Stimulated activated CD4-positive, alpha-beta T cell treated with anti-CD3 and anti-CD28 coated beads, Interleukin-4, amount 100 ng/mL, for 48 hours (primary cell): ENCODE measurements around the gene CACNA2D3.

Source experiments
- DNase-seq, 2 donors: peaks; one replicate each; pipeline ENCODE4 v3.0.0-alpha.2; 2020; ENCODE audit warnings: low read depth in 2 of 2

Gene CACNA2D3

GRCh38 chr3:54878145-54878544, 755.8 kb downstream of the CACNA2D3 start:
- DNase-seq: no peak

- DNase-seq: no peak
Observed at GRCh38 chr3:54882129-54882833, 759.9 kb downstream of the CACNA2D3 start.

GRCh38 chr3:54888162-54888561, 765.8 kb downstream of the CACNA2D3 start:
- no peak for DNase-seq

DNA sequence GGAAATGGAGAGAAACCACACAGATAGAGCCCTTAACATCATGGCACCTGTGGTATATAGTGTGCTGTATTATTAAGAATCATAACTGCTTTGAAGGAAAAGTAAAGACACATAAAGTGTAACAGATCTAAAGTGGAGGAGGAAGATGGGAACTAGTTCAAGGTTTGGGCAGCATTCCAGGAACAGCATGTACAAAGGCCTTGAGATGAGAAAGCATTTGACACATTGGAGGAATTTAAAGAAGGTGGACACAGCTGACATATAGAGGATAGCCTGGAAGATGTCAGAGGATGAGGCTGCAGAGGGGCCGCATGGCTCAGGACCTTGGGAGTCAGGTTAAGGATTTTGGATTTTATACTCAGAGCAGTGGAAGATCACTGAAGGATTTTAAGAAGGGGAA, 766.5 kb downstream of the CACNA2D3 start:
- no peak for DNase-seq

- DNase-seq: no peak
Observed at GRCh38 chr3:54889731-54890130, 767.4 kb downstream of the CACNA2D3 start.

DNA sequence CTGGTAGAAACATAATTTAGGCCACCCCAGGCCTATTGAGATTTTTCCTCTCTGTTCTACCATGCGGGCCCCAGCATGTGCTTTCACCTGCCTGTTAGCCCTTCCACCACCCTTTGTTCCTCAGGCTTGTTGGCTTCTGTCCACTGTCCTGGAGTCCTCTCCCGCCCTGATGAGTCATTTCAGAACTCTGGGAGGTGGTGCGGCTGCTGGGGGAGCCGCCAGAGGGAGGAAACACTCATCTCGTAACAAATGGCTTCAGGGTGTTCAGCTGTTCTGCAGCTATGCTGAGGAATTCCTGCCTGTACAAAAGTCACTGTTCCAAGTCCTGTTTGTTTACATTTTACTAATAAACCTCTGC, 769.2 kb downstream of the CACNA2D3 start:
- DNase-seq: no peak

GRCh38 chr3:54892168-54892567, 769.8 kb downstream of the CACNA2D3 start:
- DNase-seq: no peak

DNA sequence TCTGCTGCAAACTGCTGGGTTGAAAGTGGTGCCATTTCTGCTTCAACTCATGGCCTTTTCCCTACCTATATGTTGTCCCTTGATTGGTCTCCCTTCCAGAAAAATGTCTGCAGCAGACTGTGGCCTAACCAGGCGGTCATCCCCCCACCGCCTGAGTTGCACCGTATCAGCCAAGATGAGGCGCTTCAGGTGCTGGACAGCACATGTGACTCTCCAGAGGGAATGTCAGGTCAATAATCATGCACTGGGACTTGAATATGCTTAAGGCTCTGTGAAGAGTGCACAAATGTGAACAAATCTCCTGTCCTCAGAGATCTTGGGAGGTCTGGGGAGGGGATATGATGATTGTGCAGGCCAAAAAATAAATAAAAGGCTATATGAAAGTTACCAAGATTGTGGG, 773.3 kb downstream of the CACNA2D3 start:
- DNase-seq: no peak

GRCh38 chr3:54897028-54897711, 774.8 kb downstream of the CACNA2D3 start:
- no peak for DNase-seq

- DNase-seq: no peak
Observed at GRCh38 chr3:54899273-54899672, 776.9 kb downstream of the CACNA2D3 start.

DNA sequence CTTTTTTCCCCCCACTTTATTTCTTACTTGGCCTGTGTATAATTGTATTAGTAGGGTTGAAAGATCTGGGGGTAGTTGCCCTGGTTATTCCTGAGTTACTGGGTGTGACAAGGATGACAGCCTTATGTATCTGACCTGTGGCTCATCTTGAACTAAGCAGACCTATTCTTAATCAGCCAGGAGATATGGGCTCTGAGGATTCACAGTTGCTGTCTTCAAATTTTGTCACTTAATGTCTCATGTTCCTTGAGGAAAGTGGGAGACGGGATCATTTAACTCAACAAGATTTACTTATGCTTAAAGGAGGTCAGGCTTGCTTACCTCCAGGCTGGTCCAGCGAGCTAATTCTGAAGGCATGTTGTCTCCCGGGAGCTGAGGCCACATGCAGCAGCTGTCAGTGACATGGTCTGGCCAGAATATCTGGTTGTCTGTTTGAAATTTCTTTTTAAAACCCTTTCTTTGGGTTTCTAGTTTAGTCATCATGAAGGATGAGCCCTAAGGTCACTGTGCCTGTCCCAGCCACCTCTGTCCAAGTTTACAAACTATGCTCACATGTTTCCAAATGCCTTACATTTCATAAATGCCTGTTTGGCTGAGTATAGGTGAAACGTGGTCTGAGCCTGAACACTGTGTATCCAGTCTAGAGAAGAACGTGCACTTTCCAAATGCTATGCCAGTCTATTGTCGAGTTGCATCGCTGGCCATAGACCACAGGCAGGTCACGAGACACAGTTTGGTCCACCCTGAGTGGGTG, 778.7 kb downstream of the CACNA2D3 start:
- DNase-seq: no peak

DNA sequence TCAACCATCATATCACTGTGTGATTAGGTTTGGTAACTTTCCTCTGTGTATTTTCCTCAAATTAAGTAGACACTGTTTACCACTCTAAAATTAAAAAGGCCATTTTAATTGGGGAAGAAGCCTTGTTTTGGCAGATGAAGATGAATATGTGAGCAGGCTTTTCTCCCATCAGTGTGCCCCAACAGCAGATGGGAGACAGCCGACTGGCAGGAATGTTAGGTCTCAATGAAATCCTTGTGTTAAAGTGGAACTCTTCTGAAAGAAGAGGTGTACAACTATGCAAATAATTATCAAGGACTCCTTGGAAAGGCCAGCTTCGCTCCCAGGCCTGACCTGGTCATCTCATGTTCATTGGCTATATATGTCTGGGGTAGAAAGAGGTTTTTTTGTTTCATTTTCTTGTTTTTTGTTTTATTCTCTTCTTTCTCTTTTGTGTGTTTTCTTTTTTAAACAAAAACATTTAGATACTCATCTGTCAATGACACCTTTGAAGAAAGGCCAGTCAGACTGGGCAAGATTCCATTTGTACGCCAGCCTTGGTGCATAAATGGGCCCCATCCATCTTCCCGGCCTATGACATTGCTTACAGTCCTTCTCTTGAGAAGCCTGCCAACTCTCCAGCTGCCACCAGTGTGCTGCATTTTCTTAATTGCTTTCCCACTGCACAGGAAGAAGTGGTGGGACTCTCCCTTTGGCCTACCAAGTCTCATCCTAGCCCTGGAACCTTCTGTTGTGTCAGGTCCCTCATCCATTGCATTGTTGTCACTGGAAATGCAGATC, 779.7 kb downstream of the CACNA2D3 start:
- DNase-seq: no peak

DNA sequence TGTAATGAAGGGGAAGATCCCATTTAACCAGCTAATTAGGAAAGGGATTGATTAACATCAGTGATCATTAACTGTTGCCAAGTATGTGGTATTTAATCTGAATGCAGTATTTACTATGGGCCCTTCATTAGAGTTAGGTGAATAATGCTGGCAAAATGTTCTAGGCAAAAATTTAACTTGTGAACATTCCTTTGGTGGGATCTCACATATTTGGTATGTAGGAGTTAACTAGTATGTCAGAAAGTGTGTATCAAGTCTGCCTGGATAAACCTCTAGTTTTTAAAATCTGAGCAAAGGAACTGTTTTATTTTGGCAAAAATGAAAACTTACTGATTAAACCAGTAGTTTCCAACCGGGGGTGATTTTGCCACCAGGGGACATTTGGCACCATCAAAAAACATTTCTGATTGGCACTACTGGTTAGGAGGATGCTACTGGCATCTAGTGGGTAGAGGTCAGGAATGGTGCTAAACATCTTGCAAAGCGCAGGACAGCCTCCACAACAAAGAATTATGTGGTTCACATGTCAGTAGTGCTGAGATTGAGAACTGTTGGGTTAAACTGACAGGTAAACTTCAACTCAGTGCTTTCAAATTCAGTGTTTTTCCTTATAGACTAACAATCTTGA, 783.0 kb downstream of the CACNA2D3 start:
- DNase-seq: no peak

DNA sequence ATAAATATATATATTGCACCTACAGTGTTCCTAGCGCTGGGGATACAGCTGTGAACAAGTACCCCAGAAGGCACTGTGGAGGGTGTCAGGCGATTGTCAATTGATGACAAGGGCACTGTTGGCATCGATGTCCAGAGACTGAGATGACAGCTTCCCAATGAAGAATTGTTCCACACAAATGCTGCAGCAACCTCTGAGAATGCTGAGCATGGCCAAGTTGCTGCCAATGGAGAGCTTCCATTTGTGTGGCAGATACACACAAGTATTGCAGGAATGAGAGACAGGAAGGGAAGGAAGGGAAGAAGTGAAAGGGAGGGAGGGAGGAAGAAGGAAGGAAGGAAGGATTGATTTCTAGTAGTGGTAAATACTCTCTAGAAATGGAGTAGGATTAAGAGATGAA, 783.6 kb downstream of the CACNA2D3 start:
- DNase-seq: no peak

DNA sequence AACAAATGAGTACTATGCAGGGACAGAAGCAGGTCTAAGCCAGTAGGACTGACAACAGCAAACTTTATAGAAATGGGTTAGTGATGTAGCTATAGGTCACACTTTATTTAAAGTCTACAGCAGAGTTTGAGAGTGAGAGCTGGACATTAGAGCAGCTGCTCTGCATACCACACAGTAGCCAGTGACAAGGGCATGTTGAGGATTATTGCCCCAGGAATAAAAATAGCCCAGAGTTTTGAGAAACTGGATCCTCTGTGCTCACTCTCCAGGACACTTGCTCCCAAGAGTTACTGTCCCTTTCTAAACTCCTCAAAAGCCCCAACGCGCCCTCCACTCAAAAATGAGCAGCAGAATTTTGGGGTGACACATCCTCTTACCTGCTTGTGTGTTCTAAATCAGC, 784.4 kb downstream of the CACNA2D3 start:
- DNase-seq: no peak

- no peak for DNase-seq
Observed at GRCh38 chr3:54909191-54909590, 786.8 kb downstream of the CACNA2D3 start.

DNA sequence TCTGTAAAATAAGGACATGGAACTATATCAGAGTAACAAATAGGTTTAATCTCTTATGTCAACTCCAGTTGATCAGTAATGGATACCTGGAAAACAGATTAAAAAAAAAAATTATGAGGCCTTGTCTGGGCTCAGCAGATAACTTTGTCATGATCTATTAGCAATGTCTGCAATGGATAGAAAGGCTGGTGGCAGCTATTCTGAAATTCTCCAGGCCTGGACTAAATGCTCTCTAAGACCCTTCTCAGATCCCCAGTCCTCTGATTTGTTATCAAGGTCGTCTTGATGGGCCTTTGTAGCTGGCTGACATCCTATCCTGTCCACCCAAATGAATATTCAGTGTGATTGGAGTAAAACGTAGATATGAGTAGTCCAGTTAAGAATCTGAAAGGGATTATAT, 791.8 kb downstream of the CACNA2D3 start:
- DNase-seq: no peak

GRCh38 chr3:54915181-54915580, 792.8 kb downstream of the CACNA2D3 start:
- DNase-seq: no peak

GRCh38 chr3:54915976-54916375, 793.6 kb downstream of the CACNA2D3 start:
- DNase-seq: no peak

DNA sequence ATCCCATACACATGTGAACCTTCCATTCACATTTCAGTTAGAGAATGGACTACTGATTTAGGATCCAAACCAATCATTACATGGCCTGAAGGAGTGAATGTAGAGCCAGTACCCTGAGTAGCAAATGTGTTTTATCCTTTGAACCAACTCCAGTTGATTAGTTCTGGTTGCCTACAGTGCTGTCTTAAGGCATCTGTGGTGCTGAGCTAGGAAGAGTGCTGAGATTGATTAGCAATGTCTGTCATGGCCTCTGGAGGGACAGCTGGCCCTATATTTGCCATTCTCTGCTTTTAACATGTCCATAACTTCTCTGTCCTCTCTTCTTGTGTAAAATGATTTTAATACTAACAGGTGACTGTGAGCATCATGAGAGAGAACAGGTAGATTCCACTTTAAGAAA, 794.4 kb downstream of the CACNA2D3 start:
- no peak for DNase-seq

GRCh38 chr3:54917174-54917573, 794.8 kb downstream of the CACNA2D3 start:
- DNase-seq: no peak

- DNase-seq: no peak
Observed at GRCh38 chr3:54917862-54918261, 795.5 kb downstream of the CACNA2D3 start.
